Urinary bladder (tissue), 4 donors: Measurements from ENCODE around the gene FAM185A. TPM values are rescaled to one million over a fixed set of nuclear protein-coding genes. Genes with fewer than 3 reads are reported as not detected.

Source experiments
- DNase-seq: peaks from one replicate; pipeline ENCODE4 v3.0.0-alpha.2; 2015; ENCODE audit errors: extremely low spot score
- H3K27ac ChIP-seq: one replicate; pipeline ENCODE4 v1.5.1; 2013; ENCODE audit warnings: low read depth, mild to moderate bottlenecking, moderate library complexity
- H3K36me3 ChIP-seq: one replicate; pipeline ENCODE4 v1.6.1; 2013; ENCODE audit warnings: mild to moderate bottlenecking, moderate library complexity; ENCODE audit not compliant: insufficient read depth
- H3K4me1 ChIP-seq: one replicate; pipeline ENCODE4 v1.6.1; 2013; ENCODE audit warnings: mild to moderate bottlenecking, moderate library complexity; ENCODE audit not compliant: insufficient read depth
- H3K4me3 ChIP-seq: one replicate; pipeline ENCODE4 v1.5.1; 2013; ENCODE audit warnings: low read depth, low read length
- WGBS: extraction: QIAGEN DNeasy Blood & Tissue Kit; methylation state at CpG from one replicate; pipeline ENCODE4 v1.1.7; 2013; 5-methylcytosine and 5-hydroxymethylcytosine counted together
- polyA plus RNA-seq: library from polyadenylated mRNA; stranded (reverse); fragments of 200-250 nt; gene quantifications from one replicate; pipeline ENCODE4 v1.2.3, GENCODE V29; 2013
- small RNA-seq: library from RNA; depleted of rRNA; stranded (forward); fragments of <200 nt; gene quantifications from one replicate; pipeline ENCODE3, GENCODE V24; 2014
- total RNA-seq: library from RNA; depleted of rRNA; stranded (reverse); fragments of >200 nt; gene quantifications from one replicate; pipeline ENCODE4 v1.2.3, GENCODE V29; 2014
- donor health status: healthy with polysubstance abuse.
- donor health status: healthy.

FAM185A gene
- total and polyA plus RNA-seq, 2 donors: 7.5 to 17.8 TPM

- Histone ChIP-seq H3K4me1 (no peaks in the 10 kb centered on the region), H3K36me3 (no peaks in the 10 kb centered on the region), H3K27ac (no peak overlapping the region), H3K4me3 (no peak overlapping the region)
- no peak for DNase-seq
- 91% methylated on average over 2 of the region's 2 CpGs for WGBS
Observed at GRCh38 chr7:102845346-102845745, 96.5 kb downstream of the FAM185A start.

DNA sequence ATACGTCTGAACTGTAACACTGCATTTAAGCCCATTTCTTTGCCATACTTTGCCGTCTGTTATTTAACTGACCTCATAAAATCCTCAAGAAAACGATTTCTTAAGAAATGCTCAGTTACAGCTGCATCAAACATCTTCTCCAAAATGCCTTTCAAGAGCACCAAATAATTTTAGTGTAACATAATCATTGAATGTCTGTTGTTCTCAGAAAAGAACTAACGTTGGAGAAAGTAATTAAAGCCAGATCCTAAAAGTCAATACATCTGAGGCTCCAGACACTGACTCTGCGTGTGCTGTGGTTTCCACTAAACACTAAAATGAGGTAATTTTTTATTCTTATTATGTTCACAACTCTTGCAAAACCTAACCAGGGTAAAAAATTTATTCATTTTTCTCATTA is 100.3 kb downstream of the FAM185A start:
- DNase-seq: no peak
- Histone ChIP-seq H3K27ac (no peak overlapping the region), H3K4me3 (no peak overlapping the region), H3K36me3 (no peaks in the 10 kb centered on the region), H3K4me1 (no peaks in the 10 kb centered on the region)
- 54% methylated on average over 5 of the region's 5 CpGs for WGBS

- H3K4me1 ChIP-seq: no peaks in the 10 kb centered on the region
- no peak for DNase-seq
- no peaks in the 10 kb centered on the region for H3K36me3 ChIP-seq
- no peak overlapping the region for H3K27ac ChIP-seq
- 44% methylated on average over 3 of the region's 3 CpGs for WGBS
- H3K4me3 ChIP-seq: no peak overlapping the region
Observed at GRCh38 chr7:102849538-102849937, 100.7 kb downstream of the FAM185A start.

- Histone ChIP-seq H3K4me1 (no peaks in the 10 kb centered on the region), H3K27ac (no peak overlapping the region), H3K4me3 (no peak overlapping the region), H3K36me3 (no peaks in the 10 kb centered on the region)
- DNase-seq: no peak
Observed at GRCh38 chr7:102856036-102856435, 107.2 kb downstream of the FAM185A start.

Small RNA genes within 50 kb of the gene (small RNA-seq; reads per million reads assigned to genes)
- not detected for gene RNU6-1136P

Other genes with a start within 250 kb of the FAM185A start
- 6.1 TPM for gene RASA4B, start 231.2 kb upstream of the FAM185A start, total RNA-seq
- 19.9 TPM for gene RASA4B, start 231.2 kb upstream of the FAM185A start, polyA plus RNA-seq
- 15.4 TPM for gene UPK3BL2, start 205.3 kb upstream of the FAM185A start, total RNA-seq
- gene UPK3BL2, start 205.3 kb upstream of the FAM185A start, polyA plus RNA-seq: 15.5 TPM
- gene SPDYE2, start 197.8 kb upstream of the FAM185A start, total RNA-seq: 0.16 TPM
- gene SPDYE2, start 197.8 kb upstream of the FAM185A start, polyA plus RNA-seq: 0.14 TPM
- gene POLR2J3, start 176.4 kb upstream of the FAM185A start, total RNA-seq: 46.1 TPM
- 53.4 TPM for gene POLR2J3, start 176.4 kb upstream of the FAM185A start, polyA plus RNA-seq
- 30.9 TPM for gene RASA4, start 132.2 kb upstream of the FAM185A start, total RNA-seq
- 74.3 TPM for gene RASA4, start 132.2 kb upstream of the FAM185A start, polyA plus RNA-seq
- gene UPK3BL1, start 106.2 kb upstream of the FAM185A start, total RNA-seq: 135 TPM
- 49.0 TPM for gene UPK3BL1, start 106.2 kb upstream of the FAM185A start, polyA plus RNA-seq
- not detected for gene SPDYE2B, start 98.7 kb upstream of the FAM185A start, total RNA-seq
- gene SPDYE2B, start 98.7 kb upstream of the FAM185A start, polyA plus RNA-seq: not detected
- 7.8 TPM for gene POLR2J2, start 77.3 kb upstream of the FAM185A start, total RNA-seq
- 0.48 TPM for gene POLR2J2, start 77.3 kb upstream of the FAM185A start, polyA plus RNA-seq
- gene LRRC17, start 164.0 kb downstream of the FAM185A start, total RNA-seq: 200 TPM
- 3.8 TPM for gene LRRC17, start 164.0 kb downstream of the FAM185A start, polyA plus RNA-seq